Measurements from ENCODE around the gene ERCC1. TPM values are rescaled to one million over a fixed set of nuclear protein-coding genes. Genes with fewer than 3 reads are reported as not detected.

Gene ERCC1
- total and polyA plus RNA-seq, 7 donors = 27.3 to 67.0 (median 41.8) TPM

DNA sequence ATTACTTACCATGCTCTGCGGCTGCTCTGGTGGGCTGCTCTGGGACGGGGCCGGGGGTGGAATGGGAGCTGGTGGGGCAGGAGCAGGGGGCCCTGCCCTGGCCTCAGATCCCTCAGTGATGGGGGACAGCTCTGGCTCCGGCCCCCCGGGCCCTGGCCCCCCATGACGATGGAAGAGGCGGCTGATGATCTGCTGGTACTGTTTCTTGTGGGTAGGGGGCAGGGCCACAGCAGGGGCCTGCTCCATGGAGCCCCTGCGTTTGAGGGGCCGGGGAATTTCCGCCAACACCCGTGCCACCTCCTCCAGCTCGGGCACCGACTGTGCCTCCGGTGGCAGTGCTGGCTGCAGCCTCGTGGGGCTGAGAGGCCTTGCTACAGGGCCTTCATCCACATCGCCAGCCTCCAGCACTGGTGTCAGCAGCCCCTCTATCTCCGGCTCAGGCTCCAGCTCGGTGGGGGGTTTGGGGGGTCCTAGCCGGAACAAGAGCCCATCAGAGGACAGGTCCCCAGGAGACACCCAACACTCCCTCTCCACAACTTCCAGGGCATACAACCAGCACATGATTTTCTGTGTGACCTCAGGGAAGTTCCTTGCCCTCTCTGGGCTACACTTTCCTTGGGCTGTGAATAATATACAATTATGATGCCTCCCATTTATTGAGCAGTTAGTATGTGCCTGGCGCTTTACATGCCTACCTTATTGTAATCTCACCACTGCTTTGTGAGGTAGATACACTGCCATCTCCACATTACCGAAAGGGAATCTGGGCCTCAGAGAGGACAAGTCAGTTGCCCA lies 31.6 kb downstream of the ERCC1 start:
- Histone ChIP-seq H3K27ac (no peak overlapping the region), H3K4me3 (no peak overlapping the region)

GRCh38 chr19:45391346-45391745 lies 32.4 kb downstream of the ERCC1 start:
- H3K9me3 ChIP-seq = no peaks in the 10 kb centered on the region
- no peaks in the 10 kb centered on the region for H3K36me3 ChIP-seq
- H3K27ac ChIP-seq = no peak overlapping the region
- no peaks in the 10 kb centered on the region for H3K4me1 ChIP-seq
- 78 to 84% methylated on average over 3 of the region's 3 CpGs for WGBS, 2 donors
- no peak for DNase-seq
- intact Hi-C loops (cut with DNase I) = no loop called here
- no peak overlapping the region for H3K4me3 ChIP-seq
- peaks cover under 1 to 14% (median 6%) of the 10 kb centered on the region in 3 donors for H3K27me3 ChIP-seq
- no peak for TF ChIP-seq EP300 (IDR thresholded peaks at IDR 0.05)
- no peak for TF ChIP-seq POLR2A (IDR thresholded peaks at IDR 0.05)
- TF ChIP-seq POLR2AphosphoS5 (IDR thresholded peaks at IDR 0.05) = no peak
- TF ChIP-seq, protein P1, sequence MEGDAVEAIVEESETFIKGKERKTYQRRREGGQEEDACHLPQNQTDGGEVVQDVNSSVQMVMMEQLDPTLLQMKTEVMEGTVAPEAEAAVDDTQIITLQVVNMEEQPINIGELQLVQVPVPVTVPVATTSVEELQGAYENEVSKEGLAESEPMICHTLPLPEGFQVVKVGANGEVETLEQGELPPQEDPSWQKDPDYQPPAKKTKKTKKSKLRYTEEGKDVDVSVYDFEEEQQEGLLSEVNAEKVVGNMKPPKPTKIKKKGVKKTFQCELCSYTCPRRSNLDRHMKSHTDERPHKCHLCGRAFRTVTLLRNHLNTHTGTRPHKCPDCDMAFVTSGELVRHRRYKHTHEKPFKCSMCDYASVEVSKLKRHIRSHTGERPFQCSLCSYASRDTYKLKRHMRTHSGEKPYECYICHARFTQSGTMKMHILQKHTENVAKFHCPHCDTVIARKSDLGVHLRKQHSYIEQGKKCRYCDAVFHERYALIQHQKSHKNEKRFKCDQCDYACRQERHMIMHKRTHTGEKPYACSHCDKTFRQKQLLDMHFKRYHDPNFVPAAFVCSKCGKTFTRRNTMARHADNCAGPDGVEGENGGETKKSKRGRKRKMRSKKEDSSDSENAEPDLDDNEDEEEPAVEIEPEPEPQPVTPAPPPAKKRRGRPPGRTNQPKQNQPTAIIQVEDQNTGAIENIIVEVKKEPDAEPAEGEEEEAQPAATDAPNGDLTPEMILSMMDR (IDR thresholded peaks at IDR 0.05) = no peak

More for the DNA sequence above, 31.6 kb downstream of the ERCC1 start:
- intact Hi-C loops (cut with DNase I) = no loop called here
- Histone ChIP-seq H3K36me3 (no peaks in the 10 kb centered on the region), H3K27me3 (peaks cover 0 to 14% (median under 1%) of the 10 kb centered on the region in 3 donors), H3K9me3 (no peaks in the 10 kb centered on the region), H3K4me1 (no peaks in the 10 kb centered on the region)
- no peak for DNase-seq
- TF ChIP-seq POLR2A (IDR thresholded peaks at IDR 0.05) = no peak
- no peak for TF ChIP-seq POLR2AphosphoS5 (IDR thresholded peaks at IDR 0.05)
- TF ChIP-seq, protein P1 (IDR thresholded peaks at IDR 0.05) = no peak
- TF ChIP-seq EP300 (IDR thresholded peaks at IDR 0.05) = no peak
- 94 to 95% methylated on average over 21 of the region's 21 CpGs for WGBS, 2 donors

DNA sequence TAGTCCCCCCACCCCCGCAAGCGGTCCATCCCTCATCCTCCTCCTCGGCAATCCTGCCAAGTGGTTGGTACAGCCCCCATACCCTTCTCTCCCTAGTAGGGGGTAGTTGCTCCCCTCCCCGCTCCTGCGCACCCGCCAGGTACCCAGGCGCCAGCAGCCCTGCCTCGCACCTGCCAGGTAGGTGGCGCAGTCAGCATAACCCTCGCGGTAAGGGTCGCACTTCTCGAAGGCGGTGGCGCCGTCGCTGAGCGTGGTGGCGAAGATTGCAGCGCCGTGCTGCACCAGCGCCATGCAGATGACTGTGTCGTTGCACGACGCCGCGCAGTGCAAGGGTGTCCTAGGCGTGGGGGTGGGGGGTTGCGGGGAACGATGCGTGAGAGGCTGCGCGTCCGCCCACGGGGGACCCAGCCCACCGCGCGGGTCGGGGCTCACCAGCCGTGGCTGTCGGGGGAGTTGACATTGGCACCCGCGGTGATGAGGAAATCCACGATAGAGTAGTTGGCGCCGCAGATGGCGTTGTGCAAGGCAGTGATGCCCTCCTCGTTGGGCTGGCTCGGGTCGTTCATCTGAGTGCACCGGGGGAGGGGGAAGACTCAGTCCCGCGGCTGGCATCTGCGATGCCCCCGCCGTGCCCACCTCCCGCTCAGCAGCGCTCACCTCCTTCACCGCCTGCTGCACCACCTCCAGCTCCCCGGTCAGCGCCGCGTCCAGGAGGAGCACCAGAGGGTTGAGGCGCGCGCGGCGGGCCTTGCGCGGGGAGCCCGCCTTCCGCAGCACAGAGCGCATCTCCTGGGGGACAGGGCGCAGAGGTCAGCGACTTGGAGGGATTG lies 38.1 kb downstream of the ERCC1 start:
- WGBS, 2 donors = 17 to 23% methylated on average over 75 of the region's 75 CpGs
- TF ChIP-seq POLR2AphosphoS5 (IDR thresholded peaks at IDR 0.05) (no peak), POLR2A (IDR thresholded peaks at IDR 0.05) (no peak), EP300 (IDR thresholded peaks at IDR 0.05) (no peak)
- TF ChIP-seq, protein P1 (IDR thresholded peaks at IDR 0.05) = no peak
- no peaks in the 10 kb centered on the region for H3K9me3 ChIP-seq
- no peak overlapping the region for H3K4me3 ChIP-seq
- no peak for DNase-seq
- H3K36me3 ChIP-seq = no peaks in the 10 kb centered on the region
- H3K4me1 ChIP-seq = peaks cover 0 to 11% (median 8%) of the 10 kb centered on the region in 4 donors
- intact Hi-C loops (cut with DNase I) = no loop called here
- no peak overlapping the region for H3K27ac ChIP-seq
- peaks cover 14 to 35% (median 22%) of the 10 kb centered on the region in 3 donors for H3K27me3 ChIP-seq

DNA sequence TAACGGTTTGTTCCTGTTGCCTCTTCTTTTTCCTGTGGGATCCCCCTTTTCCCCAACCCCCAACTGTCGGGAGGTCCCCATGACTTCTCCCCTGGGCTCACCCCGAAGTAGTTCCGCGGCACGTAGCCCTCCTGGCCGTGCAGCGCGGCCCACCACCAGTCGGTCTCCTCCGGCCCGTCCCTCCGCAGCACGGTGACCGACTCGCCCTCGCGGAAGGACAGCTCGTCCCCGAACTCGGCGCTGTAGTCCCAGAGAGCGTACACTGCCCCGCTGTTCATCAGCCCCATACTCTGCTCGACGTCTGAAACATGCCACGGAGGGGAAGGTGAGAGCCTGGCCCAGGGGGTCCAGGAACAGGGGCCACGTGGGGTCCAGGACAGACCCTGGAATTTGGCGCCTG lies 41.3 kb downstream of the ERCC1 start:
- WGBS, 2 donors = 90 to 95% methylated on average over 29 of the region's 29 CpGs
- intact Hi-C loops (cut with DNase I) = no loop called here

More for the DNA sequence above, 41.3 kb downstream of the ERCC1 start:
- H3K4me1 ChIP-seq = peaks cover 0 to 11% (median 8%) of the 10 kb centered on the region in 4 donors
- no peak for DNase-seq
- H3K36me3 ChIP-seq = no peaks in the 10 kb centered on the region
- H3K27me3 ChIP-seq = peaks cover 14 to 32% (median 22%) of the 10 kb centered on the region in 3 donors
- H3K27ac ChIP-seq = no peak overlapping the region
- no peak overlapping the region for H3K4me3 ChIP-seq
- TF ChIP-seq EP300 (IDR thresholded peaks at IDR 0.05) (no peak), POLR2AphosphoS5 (IDR thresholded peaks at IDR 0.05) (no peak), POLR2A (IDR thresholded peaks at IDR 0.05) (no peak)
- TF ChIP-seq, protein P1 (IDR thresholded peaks at IDR 0.05) = no peak
- H3K9me3 ChIP-seq = no peaks in the 10 kb centered on the region
